NCI-H1048 (cell line): ENCODE data around the gene MAP1S.

Experiments used
- DNase-seq: peaks from one replicate; lab custom pipeline; 2025; lab: John Stamatoyannopoulos, UW

Gene MAP1S, protein sequence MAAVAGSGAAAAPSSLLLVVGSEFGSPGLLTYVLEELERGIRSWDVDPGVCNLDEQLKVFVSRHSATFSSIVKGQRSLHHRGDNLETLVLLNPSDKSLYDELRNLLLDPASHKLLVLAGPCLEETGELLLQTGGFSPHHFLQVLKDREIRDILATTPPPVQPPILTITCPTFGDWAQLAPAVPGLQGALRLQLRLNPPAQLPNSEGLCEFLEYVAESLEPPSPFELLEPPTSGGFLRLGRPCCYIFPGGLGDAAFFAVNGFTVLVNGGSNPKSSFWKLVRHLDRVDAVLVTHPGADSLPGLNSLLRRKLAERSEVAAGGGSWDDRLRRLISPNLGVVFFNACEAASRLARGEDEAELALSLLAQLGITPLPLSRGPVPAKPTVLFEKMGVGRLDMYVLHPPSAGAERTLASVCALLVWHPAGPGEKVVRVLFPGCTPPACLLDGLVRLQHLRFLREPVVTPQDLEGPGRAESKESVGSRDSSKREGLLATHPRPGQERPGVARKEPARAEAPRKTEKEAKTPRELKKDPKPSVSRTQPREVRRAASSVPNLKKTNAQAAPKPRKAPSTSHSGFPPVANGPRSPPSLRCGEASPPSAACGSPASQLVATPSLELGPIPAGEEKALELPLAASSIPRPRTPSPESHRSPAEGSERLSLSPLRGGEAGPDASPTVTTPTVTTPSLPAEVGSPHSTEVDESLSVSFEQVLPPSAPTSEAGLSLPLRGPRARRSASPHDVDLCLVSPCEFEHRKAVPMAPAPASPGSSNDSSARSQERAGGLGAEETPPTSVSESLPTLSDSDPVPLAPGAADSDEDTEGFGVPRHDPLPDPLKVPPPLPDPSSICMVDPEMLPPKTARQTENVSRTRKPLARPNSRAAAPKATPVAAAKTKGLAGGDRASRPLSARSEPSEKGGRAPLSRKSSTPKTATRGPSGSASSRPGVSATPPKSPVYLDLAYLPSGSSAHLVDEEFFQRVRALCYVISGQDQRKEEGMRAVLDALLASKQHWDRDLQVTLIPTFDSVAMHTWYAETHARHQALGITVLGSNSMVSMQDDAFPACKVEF

DNA sequence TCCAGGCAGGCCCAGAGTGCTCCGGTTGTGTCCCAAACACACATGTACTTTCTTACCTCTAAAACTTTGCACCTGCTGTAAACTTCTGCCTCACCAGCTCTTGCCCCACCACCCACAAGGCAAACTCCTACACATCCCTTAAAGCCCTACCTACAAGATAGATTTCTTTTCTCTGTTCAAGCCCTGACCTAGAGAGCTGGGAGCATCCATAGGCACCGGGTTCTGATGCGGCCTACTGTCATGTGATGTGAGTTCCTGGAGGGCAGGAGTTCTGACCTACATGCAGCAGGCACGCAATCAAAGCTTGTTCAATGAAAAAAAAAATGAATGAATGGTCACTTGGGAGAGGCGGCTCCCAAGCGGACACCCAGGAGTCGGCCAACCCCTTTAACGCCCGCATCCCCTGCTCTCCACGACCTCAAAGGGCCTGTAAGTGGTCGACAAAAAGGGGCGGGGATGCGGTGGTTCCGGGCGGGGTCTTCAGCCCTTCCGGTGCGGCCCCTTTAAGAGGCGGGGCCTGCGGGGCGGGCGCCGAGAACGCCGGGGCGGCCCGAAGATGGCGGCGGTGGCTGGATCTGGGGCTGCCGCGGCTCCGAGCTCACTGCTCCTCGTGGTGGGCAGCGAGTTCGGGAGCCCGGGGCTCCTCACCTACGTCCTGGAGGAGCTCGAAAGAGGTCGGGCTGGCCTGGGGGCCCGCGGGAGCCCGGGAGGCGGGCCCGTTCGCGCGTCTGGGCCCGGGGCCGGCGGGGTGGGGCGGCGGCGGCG is at the start of gene MAP1S:
TSS of gene MAP1S (plus strand) at position 534 of the 765 bp plus-strand sequence. CDS start at position 557, 23 bp downstream.
- no peak for DNase-seq

DNA sequence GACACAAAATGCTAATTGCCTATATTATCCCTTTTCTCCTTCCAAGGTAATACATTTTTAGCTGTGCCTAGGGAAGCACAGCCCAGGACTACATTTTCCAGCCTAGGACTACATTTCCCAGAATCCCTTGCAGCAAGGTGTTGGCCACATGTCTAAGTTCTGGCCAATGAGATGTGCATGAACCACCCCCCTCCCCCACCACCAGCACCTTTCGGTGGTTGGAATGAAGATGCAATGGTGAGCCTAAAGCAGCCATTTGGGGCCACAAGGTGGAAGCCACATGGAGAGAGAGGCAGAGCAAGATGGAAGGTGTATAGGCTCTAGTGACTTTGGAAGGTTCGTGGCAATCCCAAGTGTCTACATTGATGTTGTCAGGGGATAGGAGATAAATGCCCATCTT is 47.4 kb upstream of the MAP1S start:
- DNase-seq, result no peak

DNA sequence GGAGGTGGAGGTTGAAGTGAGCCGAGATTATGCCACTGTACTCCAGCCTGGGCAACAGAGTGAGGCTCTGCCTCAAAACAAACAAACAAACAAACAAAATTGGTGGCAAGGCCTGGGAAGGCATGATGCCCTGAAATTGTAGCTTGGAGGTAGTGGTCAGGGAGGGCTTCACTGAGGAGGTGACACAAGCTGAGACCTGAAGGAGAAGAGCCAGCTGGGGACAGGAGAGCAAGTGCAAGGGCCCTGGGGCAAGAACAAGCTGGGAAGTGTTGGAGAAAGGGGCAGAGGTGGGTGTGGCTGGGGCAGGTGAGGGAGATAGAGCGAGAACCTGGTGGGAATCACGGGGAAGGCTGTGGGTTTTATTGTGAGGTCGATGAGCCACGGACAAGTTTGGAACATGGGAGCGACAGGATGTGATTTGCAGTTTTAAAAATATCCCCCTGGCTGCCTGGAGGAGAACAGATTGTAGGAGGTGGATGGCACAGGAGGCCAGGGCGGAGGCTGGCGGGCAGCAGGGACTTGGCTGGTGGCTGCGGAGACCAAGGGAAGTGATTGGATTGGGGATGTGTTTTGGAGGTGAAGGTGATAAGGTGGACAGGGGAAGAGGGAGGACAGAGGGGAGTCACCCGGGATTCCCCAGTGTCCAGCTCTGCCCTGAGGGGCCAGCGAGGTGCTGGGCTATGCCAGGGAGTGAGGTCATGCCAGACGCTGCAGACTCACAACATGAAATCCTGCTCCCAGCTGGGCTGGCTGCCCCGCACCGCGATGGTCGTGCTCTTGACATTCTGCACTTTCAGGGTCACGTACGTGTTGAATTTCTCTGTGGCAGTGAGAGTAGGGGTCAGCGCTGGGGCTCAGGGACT is 45.1 kb upstream of the MAP1S start:
- no peak for DNase-seq

DNA sequence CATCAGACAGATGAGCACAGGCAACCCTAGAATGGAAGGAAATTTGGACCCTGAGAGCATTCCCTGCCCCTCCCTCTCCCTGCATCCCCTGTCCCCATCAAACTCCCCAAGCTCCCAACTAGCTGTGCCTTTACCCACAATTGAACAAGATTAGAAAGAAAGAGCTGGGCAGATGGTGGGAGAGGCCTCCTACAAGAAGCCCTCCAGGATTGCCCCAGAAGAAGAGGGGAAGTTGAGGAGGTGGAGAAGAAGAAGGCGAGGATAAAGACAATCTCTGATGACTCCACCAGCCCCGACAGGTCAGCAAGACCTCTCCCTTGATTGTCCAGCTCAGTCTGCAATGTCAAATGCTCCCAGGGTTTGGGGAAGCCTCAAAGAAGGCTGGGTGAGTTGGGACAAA is 43.0 kb upstream of the MAP1S start:
- no peak for DNase-seq

DNA sequence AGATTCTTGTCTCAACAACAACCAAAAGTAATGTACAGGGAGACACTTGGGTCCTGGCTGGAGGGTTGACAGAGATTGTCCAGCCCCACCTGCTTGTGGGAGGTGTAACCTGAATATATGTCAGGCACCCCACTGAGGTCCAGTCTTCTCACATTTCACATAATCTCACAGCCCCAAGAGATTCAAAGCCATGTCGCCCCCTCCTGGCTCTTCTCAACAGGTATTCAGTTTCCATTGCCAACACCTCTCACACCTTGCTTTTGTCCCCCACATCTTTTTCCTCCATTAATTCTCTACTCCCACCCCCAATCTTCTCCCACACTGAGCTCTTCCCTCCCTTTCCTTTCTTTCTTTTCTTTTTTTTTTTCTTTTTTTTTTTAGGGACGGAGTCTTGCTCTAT is 42.3 kb upstream of the MAP1S start:
- no peak for DNase-seq

DNA sequence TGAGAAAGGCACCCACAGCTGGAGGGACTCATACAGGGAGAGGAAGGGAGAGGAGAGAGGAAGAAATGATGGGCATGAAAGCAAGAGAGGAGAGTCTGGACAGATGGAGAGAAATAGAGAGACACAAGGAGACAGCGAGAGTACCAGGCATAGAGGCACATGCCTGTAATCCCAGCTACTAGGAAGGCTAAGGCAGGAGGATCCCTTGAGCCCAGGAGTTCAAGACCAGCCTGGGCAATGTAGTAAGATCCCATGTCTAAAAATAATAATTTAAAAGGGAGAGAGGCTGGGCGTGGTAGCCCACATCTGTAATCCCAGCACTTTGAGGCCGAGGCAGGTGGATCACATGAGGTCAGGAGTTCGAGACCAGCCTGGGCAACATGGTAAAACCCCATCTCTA is 40.4 kb upstream of the MAP1S start:
- no peak for DNase-seq

DNA sequence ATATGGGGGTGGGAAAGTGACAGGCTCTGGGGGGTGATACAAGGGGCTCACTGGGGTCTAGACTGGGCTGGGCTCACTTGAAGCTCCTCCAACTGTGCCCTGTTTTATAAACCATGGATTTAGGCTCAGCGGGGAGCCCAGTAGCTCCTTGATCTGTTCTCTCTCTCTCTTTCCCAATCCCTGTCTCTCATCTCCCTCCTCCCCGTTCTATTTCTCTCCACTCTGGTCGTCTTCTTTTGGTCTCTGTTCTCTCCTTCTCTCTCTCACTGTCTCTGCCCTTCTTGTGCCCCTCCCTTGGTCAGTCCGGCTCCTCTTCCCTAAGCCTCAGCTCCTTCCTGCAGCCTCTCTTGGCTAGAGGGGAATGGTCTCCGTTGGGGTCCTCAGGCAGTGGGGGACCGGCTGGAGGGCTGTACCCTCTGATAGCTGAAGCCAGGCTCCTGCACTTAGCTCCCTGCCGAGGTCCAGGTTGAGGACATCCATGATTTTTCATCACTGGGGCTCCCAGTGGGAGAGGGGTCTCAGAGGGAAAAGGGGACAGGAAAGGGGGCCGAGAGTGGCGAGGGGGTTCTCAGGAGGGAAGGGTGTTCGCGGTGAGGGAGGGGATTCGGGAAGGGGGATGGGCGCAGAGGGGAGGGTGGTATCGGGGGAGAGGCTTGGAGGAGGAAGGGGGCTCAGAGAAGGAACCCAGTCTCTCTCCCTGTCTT is 39.6 kb upstream of the MAP1S start:
- no peak for DNase-seq

DNA sequence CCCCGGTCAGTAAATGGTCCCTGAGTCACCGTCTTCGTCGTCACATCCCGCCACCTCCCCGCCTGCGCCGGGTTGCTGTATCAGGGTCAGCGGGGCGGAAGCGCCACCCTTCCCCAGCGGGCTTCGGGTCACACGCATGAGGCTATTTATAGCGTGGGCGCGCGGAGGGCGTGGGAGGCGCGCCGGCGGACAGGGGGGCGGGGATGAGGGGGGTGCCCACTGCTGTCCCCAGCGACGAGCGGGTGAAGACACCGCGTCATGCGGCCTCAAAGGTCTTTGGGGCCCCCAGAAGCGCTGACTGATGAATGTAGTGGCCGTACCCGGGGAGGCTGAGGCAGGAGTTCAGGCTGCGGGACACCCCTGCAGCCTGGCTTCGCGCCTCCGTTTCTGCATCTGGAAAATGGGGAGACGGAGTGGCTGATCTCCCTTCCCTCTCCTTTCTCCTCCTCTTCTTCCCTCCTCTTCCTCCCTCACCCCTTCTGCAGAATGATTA is 39.0 kb upstream of the MAP1S start:
- DNase-seq, result no peak

DNA sequence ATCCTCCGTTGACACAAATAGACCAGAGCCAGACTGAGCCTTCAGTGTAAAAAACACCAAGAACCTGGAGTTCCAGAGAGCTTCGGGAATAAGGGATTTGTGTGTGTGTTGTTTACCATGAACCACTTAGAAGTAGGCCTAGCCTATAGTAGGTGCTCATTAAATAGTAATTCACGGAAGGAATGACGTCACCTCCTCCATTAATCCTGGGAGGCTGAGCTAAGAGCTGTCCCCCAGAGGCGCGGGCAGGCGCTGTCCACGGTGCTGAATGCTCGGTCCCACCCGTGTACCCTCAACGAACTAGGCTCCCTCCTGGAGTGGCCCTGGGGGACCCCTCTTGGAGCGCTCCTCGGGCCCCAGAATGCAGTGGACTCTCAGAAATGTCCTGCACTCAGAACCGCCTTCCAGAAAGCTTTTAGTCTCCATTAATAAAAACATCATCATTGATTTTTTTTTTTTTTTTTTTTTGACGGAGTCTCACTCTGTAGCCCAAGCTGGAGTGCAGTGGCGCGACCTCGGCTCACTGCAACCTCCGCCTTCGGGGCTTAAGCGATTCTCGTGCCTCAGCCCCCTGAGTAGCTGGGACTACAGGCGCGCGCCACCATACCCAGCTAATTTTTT is 37.7 kb upstream of the MAP1S start:
- no peak for DNase-seq

DNA sequence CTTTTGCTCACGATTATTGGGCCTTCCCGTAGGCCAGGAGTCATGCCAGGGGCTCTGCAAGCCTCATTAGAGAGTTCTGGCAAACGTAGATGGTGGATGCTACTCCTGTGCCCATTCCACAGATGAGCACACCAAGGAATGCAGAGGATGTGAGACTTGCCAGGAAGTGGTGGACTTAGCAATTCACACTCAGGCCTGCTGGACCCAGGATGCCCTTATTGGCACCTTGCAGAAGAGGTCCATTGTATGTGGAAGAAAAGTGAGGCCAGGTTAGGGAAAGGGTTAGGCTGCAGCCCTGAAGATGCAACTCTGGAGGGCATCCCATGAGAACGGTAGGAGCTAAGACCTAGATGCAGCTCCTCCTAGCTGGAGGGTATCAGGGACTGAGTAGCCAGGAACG is 37.0 kb upstream of the MAP1S start:
- DNase-seq, result no peak

DNA sequence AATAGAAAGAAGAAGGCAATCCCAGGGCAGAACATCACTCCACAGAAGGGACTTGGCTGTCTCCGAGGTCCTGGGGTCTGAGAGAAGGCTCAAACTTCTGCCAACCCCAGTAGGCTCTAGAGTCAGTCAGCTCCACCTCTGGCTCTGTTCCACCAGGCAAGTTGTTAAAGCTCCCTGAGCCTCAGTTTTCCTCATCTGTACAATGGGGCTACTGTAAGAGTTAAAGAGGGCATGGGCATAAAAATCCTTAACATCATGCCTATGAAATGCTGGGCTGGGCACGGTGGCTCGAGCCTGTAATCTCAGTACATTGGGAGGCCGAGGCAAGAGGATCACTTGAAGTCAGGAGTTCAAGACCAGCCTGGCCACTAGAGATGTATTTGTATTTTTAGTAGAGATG is 36.2 kb upstream of the MAP1S start:
- DNase-seq, result no peak

DNA sequence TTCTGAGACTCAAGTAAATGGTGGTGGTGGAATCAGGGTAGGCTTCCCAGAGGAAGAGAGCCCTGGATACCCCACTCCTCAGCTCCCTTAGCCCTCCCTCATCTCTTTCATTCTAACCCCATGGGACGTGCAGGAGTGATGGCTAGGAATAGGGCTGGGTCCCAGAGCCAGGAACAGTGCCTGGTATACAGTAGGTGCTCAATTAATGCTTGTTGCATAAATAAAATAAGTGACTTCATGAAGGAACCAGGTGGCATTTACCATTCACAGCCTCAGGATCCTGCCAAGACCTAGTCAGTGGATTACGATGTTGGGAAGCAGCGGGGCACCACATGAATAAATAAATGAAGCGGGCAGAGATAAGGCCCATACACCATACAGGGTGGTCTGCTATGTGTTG is 35.0 kb upstream of the MAP1S start:
- DNase-seq, result no peak

DNA sequence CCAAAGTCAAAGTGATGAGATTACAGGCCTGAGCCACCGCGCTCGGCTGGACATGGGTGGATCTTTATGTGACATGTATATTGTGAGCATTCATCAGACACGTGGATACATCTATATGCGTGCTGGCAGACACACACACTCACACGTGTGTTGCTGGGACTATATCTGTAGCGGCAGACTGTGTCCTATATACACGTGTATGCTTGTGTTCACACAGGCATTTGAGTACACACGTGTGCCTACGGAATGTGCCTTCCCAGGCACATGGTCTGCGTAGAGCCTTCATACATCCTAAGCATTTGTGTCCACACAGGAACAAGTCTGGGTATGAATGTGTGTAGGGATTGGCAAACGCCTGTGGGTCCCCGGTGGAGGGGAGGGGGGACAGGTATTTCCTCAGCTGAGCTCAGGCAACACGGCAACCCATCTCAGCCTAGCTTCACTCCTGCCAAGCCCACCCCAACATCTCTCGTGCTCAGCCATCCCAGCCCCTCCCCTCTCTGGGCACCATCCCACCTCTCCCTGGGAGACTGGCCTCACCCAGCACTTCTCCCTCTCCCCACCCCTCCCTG is 33.7 kb upstream of the MAP1S start:
- DNase-seq, result no peak

DNA sequence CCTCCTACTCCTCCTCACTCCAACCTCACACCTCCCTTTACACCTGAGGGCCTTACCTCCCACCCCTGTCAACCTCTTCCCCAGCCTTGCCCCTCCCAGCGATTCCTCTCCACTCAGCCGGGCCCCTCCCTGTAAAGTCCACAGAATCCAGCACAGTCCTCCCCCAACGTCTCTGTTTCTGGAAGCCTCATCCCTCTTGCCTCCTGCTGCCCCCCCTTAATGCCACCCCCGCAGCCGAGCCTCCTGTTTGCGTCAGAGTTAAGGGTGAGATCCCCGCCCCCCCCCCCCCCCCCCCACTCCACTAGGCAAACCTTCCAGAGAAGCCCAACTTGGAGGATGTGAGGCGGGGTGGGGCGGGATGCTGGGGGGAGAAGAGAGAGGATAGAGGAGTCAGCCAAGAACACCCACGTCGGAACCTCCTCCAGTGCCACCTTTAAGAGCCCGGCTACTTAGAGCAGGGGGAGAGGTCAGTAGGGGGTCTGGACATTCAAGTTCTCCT is 33.2 kb upstream of the MAP1S start:
- no peak for DNase-seq

DNA sequence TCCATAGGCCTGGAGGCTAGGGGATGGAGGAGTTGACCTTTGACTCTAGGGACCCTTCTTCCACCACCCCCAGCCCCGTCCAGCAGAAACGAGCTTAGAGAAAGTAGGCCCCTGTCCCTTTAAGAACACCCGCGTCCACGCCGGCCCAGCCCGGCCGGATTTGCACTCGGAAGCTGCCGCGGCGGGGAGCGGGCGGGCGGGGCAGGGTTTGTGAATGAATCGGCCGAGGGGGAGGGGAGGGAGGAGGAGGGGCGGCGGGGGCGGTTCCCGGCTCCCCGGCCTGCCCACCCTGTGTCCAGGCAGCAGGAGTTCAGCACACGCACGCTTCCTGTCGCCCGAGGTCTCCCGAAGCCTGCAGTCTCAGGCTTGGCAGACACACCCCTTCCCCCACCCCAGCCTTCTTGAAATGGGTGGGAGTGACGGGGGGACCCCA is 32.7 kb upstream of the MAP1S start:
- DNase-seq, result no peak

DNA sequence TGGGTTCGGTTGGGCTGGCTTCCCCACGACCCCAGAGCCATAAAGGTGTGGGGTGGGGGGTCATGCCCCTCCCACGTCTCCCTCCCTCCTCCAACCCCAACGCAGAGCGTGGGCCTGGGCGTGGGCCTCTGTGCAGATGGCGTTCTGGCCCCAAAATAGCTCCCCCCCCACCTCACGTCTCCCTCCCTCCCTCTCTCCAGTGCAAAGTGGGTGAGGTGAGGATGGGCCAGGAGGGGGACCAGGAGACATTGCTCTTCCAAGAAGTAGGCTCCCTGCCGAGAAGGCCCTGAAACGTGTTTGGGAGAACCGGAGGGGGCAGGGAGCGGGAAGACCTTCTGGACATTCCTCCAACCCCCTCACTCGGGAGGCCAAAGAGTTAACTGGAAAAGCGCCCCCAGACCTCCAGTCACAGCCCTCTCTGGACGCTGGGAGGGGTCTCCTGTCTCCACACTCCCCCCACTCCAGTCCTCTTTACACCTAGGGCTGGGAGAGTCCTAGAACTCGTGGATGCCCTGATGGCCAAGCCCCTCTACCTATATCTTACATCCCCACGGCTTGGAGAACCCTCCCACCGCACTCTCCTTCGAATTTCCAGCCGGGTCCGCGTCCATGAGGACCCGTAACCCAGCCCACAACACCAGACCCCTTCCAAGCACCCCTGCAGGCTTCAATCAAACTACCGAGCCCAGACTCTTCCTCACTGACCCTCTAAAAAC is 32.0 kb upstream of the MAP1S start:
- DNase-seq, result no peak

DNA sequence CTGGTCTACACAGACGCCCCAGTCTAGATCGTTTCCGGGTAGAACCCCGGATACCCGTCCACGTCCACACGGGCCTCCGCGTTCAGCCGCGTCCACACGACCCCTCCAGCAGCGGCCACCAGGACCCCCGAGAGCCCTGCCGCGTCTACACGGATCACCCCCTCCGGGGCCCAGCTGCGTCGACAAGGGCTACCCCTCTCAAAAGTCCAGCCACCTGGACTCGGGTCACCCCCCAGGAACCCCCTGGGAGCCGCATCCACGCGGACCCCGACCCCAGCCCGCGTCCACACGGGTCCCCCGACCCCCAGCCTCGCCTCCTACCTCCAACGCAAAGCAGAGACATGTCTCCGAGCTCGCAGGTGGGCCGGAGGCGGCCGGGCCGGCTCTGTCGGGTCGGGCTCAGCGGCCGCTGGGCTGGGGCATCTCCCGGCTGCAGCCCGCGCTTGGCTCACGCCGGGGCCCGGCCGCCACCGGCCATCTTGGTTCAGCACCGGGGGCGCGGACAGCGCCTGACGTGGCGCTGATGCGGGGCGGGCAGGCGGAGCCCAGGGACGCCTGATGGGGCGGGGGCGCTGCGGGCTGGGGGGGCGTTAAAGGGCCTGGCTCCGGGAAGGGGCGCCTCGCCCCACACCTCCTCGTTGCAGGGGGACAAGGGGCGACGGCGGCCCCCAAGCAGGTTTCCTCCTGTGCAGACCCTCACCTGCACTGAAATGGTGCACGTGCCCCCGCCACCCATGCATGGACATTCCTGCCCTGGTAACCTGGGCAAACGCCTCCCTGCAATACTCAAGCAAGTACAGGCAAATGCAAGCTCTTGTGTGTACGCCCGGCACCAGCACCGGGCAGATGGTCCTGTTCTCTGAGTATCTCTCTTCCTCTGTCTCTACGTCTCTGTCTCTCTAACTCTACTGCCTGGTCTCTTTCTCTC is 31.2 kb upstream of the MAP1S start, which contains the start of gene UNC13A:
TSS of gene UNC13A (minus strand) at position 498 of the 928 bp plus-strand sequence. CDS start at position 343, 155 bp downstream.
- DNase-seq, result no peak
